Mucosa of descending colon (tissue), 3 donors: ENCODE measurements around the gene UGT1A5. TPM values are rescaled to one million over a fixed set of nuclear protein-coding genes. Genes with fewer than 3 reads are reported as not detected.
"Not testable (repeated sequence)": the region's sequence is repeated elsewhere in the genome, so short reads cannot be mapped to it uniquely, and the experiment has no call there.

Experiments
- ATAC-seq: fragments of 200-7000 bp; cut with Tn5 transposase; one replicate; pipeline ENCODE4 v1.9.1; 2020; ENCODE audit warnings: mild to moderate bottlenecking, moderate library complexity
- DNase-seq, 3 donors: peaks; one replicate each; pipeline ENCODE4 v3.0.0-alpha.2; 2020
- H3K36me3 ChIP-seq: fragments of 200-600 bp; one replicate; pipeline ENCODE4 v1.8.0; 2021; ENCODE audit warnings: low read depth, mild to moderate bottlenecking
- H3K4me1 ChIP-seq: fragments of 200-600 bp; one replicate; pipeline ENCODE4 v1.8.0; 2021; ENCODE audit warnings: low read depth, mild to moderate bottlenecking
- H3K4me3 ChIP-seq: fragments of 200-600 bp; one replicate; pipeline ENCODE4 v1.8.0; 2021; ENCODE audit warnings: mild to moderate bottlenecking
- H3K9me3 ChIP-seq: fragments of 200-600 bp; one replicate; pipeline ENCODE4 v1.8.0; 2021; ENCODE audit warnings: mild to moderate bottlenecking
- CTCF ChIP-seq: fragments of 200-600 bp; IDR thresholded peaks from one replicate; pipeline ENCODE4 v1.8.0; 2022; ENCODE audit warnings: antibody characterized with exemption, mild to moderate bottlenecking
- intact Hi-C, 2 donors: fragments of 100-400 bp; cut with DNase I in 1 of 2; cut with micrococcal nuclease in 1 of 2; formaldehyde crosslinking; loops; one replicate each; pipeline versions ENCODE4 v1.11.0 to v1.11.1; 2022; cut with DNase I, micrococcal nuclease
- total RNA-seq, 3 donors: library from RNA; stranded (reverse); fragmentation: NEBNext Ultra II Directional in 2 of 3; extraction: Animal tissue kit (Norgen Biotek cat#: 25700) in 2 of 3; gene quantifications; one replicate each; pipeline versions ENCODE4 v1.2.1 to v1.2.4, GENCODE V29; 2021 to 2023
- donor health status: DM: no; HTN: no; CAD: no; lungs with moderate emphysema.
- donor health status: DM: no; HTN: no; CAD: no.
- donor health status: DM: no; HTN: yes; CAD: no.

UGT1A5 gene
- total RNA-seq, 3 donors from 2014 or later, result 2.1 to 6.5 (median 2.4) TPM

GRCh38 chr2:233713262-233713615, 532 bp downstream of the UGT1A5 start:
- no peaks in the 10 kb centered on the region for H3K4me1 ChIP-seq
- intact Hi-C loops, result no loop called here

GRCh38 chr2:233714121-233714520, 1.4 kb downstream of the UGT1A5 start:
- no peaks in the 10 kb centered on the region for H3K36me3 ChIP-seq
- no peak overlapping the region for H3K4me3 ChIP-seq
- ATAC-seq, result no peak
- TF ChIP-seq CTCF, result no peak
- DNase-seq, result no peak
- intact Hi-C loops, result no loop called here
- no peaks in the 10 kb centered on the region for H3K9me3 ChIP-seq
- H3K4me1 ChIP-seq, result no peaks in the 10 kb centered on the region

More at GRCh38 chr2:233713262-233713615, 532 bp downstream of the UGT1A5 start:
- ATAC-seq (no peak), DNase-seq (no peak)
- Histone ChIP-seq H3K36me3 (no peaks in the 10 kb centered on the region), H3K4me3 (no peak overlapping the region), H3K9me3 (no peaks in the 10 kb centered on the region)
- no peak for TF ChIP-seq CTCF

GRCh38 chr2:233718552-233718951, 5.8 kb downstream of the UGT1A5 start, which contains the start of gene UGT1A4:
TSS of gene UGT1A4 (plus strand) at chr2:233718736. CDS start at chr2:233718821, 85 bp downstream.
- no peak for DNase-seq
- Histone ChIP-seq H3K36me3 (no peaks in the 10 kb centered on the region), H3K4me1 (no peaks in the 10 kb centered on the region), H3K9me3 (no peaks in the 10 kb centered on the region), H3K4me3 (no peak within 1 kb of the TSS)
- TF ChIP-seq CTCF, result no peak
- intact Hi-C loops, result no loop called here
- ATAC-seq, result no peak

DNA sequence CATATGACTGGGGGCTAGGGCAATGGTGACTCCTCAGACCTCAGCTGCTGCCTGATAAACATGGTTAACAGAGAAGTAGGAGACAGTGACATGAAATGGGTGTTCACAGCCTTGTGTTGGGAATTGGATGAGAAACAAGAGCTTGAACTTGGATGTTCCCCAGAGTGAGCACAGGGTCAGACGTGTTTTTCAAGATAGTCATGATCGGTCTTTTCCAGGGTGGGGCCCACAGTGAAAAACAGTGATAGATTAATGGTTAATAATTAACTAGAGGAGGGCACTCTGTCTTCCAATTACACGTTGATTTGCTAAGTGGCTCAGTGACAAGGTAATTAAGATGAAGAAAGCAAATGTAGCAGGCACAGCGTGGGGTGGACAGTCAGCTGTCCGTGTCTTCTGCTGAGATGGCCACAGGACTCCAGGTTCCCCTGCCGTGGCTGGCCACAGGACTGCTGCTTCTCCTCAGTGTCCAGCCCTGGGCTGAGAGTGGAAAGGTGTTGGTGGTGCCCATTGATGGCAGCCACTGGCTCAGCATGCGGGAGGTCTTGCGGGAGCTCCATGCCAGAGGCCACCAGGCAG, 16.1 kb downstream of the UGT1A5 start, which contains the start of gene UGT1A3:
Gene UGT1A3, plus strand, starts transcription at position 320 of the 579 bp plus-strand sequence. Its CDS starts 85 bp downstream, at position 405.
- TF ChIP-seq CTCF, result no peak
- ATAC-seq, result peak; percentile 47
- no peak for DNase-seq
- intact Hi-C loops, result no loop called here
- H3K4me1 ChIP-seq, result no peaks in the 10 kb centered on the region
- no peak within 1 kb of the TSS for H3K4me3 ChIP-seq
- H3K9me3 ChIP-seq, result no peaks in the 10 kb centered on the region
- H3K36me3 ChIP-seq, result no peaks in the 10 kb centered on the region

DNA sequence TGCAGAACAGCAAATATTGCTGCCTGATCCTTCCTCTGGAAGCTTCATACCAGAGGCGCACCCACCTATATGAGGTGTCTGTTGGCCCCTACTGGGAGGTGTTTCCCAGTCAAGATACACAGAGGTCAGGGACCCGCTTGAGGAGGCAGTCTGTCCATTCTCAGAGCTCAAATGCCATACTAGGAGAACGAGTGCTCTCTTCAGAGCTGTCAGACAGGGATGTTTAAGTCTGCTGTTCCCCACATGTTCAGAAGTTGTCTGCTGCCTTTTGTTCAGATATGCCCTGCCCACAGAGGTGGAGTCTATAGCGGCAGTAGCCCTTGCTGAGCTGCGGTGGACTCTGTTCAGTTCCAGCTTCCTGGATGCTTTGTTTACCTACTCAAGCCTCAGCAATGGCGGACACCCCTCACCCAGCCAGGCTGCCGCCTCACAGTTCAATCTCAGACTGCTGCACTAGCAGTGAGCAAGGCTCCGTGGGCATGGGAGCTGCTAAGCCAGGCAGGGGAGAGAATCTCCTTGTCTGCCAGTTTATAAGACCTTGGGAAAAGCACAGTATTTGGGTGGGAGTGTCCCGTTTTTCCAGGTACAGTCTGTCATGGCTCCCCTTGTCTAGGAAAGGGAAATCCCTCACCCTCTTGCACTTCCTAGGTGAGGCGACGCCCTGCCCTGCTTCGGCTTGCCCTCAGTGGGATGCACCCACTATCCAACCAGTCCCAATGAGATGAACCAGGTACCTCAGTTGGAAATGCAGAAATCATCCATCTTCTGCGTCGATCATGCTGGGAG, 24.4 kb downstream of the UGT1A5 start:
- H3K36me3 ChIP-seq, intact Hi-C loops, H3K9me3 ChIP-seq, H3K4me3 ChIP-seq, H3K4me1 ChIP-seq: not testable (repeated sequence)
- DNase-seq (peak in 2 of 3 donors; percentile 17 to 54), ATAC-seq (peak; percentile 77)

GRCh38 chr2:233740870-233741269, 28.2 kb downstream of the UGT1A5 start:
- Histone ChIP-seq H3K4me3 (no peak overlapping the region), H3K36me3 (no peaks in the 10 kb centered on the region), H3K9me3 (no peaks in the 10 kb centered on the region), H3K4me1 (peaks cover 8% of the 10 kb centered on the region)
- DNase-seq, result no peak
- ATAC-seq, result peak; percentile 44
- TF ChIP-seq CTCF, result no peak
- intact Hi-C loops, result no loop called here
